CD14-positive monocyte (primary cell): ENCODE measurements around the gene LRRC34. TPM values are rescaled to one million over a fixed set of nuclear protein-coding genes. Genes with fewer than 3 reads are reported as not detected.
A peak's percentile ranks its signal among the peaks of the same experiment; 100 is the strongest.

Experiments used
- DNase-seq, 3 donors: peaks; one replicate each; pipeline ENCODE4 v3.0.0-alpha.2; 2011 to 2022
- H2AFZ ChIP-seq: 2 replicates; pipeline ENCODE4 v1.6.0; 2012; ENCODE audit warnings: mild to moderate bottlenecking, low read depth, low read length, inconsistent platforms; ENCODE audit not compliant: insufficient read depth, poor library complexity, severe bottlenecking
- H3K27ac ChIP-seq, 2 donors: 1 replicate in 1 of 2; 2 replicates in 1 of 2; pipeline ENCODE4 v1.5.1; 2012 to 2013; ENCODE audit warnings: low read length in 2 of 2, control low read depth in 1 of 2, inconsistent platforms in 1 of 2, low read depth in 1 of 2, mild to moderate bottlenecking in 1 of 2
- H3K27me3 ChIP-seq, 2 donors: one replicate each; pipeline versions ENCODE4 v1.6.0 to v1.6.1; 2011 to 2013; ENCODE audit warnings: low read length in 2 of 2; ENCODE audit not compliant: control insufficient read depth in 2 of 2, insufficient read depth in 2 of 2
- H3K36me3 ChIP-seq, 2 donors: replicated peaks in 1 of 2; 1 replicate in 1 of 2; 2 replicates in 1 of 2; pipeline versions ENCODE4 v1.5.1 to v1.6.1; 2012 to 2013; ENCODE audit warnings: low read length in 2 of 2, control low read depth in 1 of 2, inconsistent platforms in 1 of 2, mild to moderate bottlenecking in 1 of 2; ENCODE audit not compliant: insufficient read depth in 2 of 2, control insufficient read depth in 1 of 2
- H3K4me1 ChIP-seq, 2 donors: 1 replicate in 1 of 2; 2 replicates in 1 of 2; pipeline versions ENCODE4 v1.5.1 to v1.6.1; 2012 to 2013; ENCODE audit warnings: low read length in 2 of 2, control low read depth in 1 of 2, inconsistent platforms in 1 of 2, mild to moderate bottlenecking in 1 of 2, moderate library complexity in 1 of 2; ENCODE audit not compliant: insufficient read depth in 2 of 2, control insufficient read depth in 1 of 2
- H3K4me2 ChIP-seq: replicated peaks from 2 replicates; pipeline ENCODE3; 2012; ENCODE audit warnings: low read length, moderate library complexity, mild to moderate bottlenecking; ENCODE audit not compliant: poor library complexity, severe bottlenecking; ENCODE audit errors: extremely low read depth
- H3K4me3 ChIP-seq, 3 experiments: fragments of 200-600 bp in 1 of 3; sonication (generic) in 1 of 3; replicated peaks in 1 of 3; 1 replicate in 2 of 3; 2 replicates in 1 of 3; pipeline ENCODE4 v1.5.1; 2011 to 2013; ENCODE audit warnings: low read length in 3 of 3, mild to moderate bottlenecking in 3 of 3, control low read depth in 2 of 3, low read depth in 2 of 3, inconsistent platforms in 1 of 3, moderate library complexity in 1 of 3
- H3K79me2 ChIP-seq: 2 replicates; pipeline ENCODE4 v1.6.0; 2012; ENCODE audit warnings: mild to moderate bottlenecking, control low read depth, inconsistent platforms, low read length, moderate library complexity; ENCODE audit not compliant: insufficient read depth
- H3K9ac ChIP-seq: 2 replicates; pipeline ENCODE4 v1.6.0; 2017; ENCODE audit warnings: low read length, mild to moderate bottlenecking; ENCODE audit not compliant: insufficient read depth, poor library complexity, severe bottlenecking
- H3K9me3 ChIP-seq, 2 donors: replicated peaks in 1 of 2; 1 replicate in 1 of 2; 2 replicates in 1 of 2; pipeline versions ENCODE4 v1.5.1 to v1.6.1; 2012 to 2013; ENCODE audit warnings: low read length in 2 of 2, control low read depth in 1 of 2; ENCODE audit not compliant: control insufficient read depth in 1 of 2, insufficient read depth in 1 of 2
- H4K20me1 ChIP-seq: 2 replicates; pipeline ENCODE4 v1.6.0; 2012; ENCODE audit warnings: mild to moderate bottlenecking, low read length, control low read depth, moderate library complexity; ENCODE audit not compliant: insufficient read depth
- H3K27ac Mint-ChIP-seq, 7 donors: one replicate each; pipeline ENCODE4 v1.8.0; 2020; ENCODE audit warnings: mild to moderate bottlenecking in 7 of 7, mixed read lengths in 7 of 7, moderate library complexity in 6 of 7, inconsistent platforms in 2 of 7
- H3K27me3 Mint-ChIP-seq, 3 donors: one replicate each; pipeline ENCODE4 v1.8.0; 2021 to 2022; ENCODE audit warnings: low read depth in 3 of 3, mild to moderate bottlenecking in 3 of 3, mixed read lengths in 3 of 3, moderate library complexity in 3 of 3, inconsistent platforms in 1 of 3
- H3K36me3 Mint-ChIP-seq, 2 donors: one replicate each; pipeline ENCODE4 v1.8.0; 2020; ENCODE audit warnings: mixed read lengths in 2 of 2, inconsistent platforms in 1 of 2, mild to moderate bottlenecking in 1 of 2
- H3K4me1 Mint-ChIP-seq: one replicate; pipeline ENCODE4 v1.8.0; 2020; ENCODE audit warnings: mild to moderate bottlenecking, mixed read lengths
- H3K4me3 Mint-ChIP-seq, 2 donors: one replicate each; pipeline ENCODE4 v1.8.0; 2020; ENCODE audit warnings: mild to moderate bottlenecking in 2 of 2, mixed read lengths in 2 of 2, moderate library complexity in 1 of 2
- H3K9me3 Mint-ChIP-seq, 7 donors: one replicate each; pipeline ENCODE4 v1.8.0; 2020 to 2022; ENCODE audit warnings: mixed read lengths in 7 of 7, mild to moderate bottlenecking in 6 of 7, moderate library complexity in 6 of 7, inconsistent platforms in 2 of 7
- CTCF ChIP-seq: fragments of 200-600 bp; IDR thresholded peaks from one replicate; pipeline ENCODE4 v1.8.0; 2022; ENCODE audit warnings: antibody characterized with exemption, mild to moderate bottlenecking
- WGBS: methylation state at CpG from one replicate; pipeline ENCODE4 v1.1.5; 2013; ENCODE audit warnings: missing lambda C conversion rate; ENCODE audit not compliant: insufficient coverage; 5-methylcytosine and 5-hydroxymethylcytosine counted together
- intact Hi-C, 2 donors: fragments of 100-400 bp; cut with micrococcal nuclease; formaldehyde crosslinking; loops; one replicate each; pipeline versions ENCODE4 v1.15.0 to v1.15.1; 2023
- polyA plus RNA-seq, 3 donors: library from polyadenylated mRNA; depleted of rRNA in 1 of 3; unstranded in 2 of 3; stranded (reverse) in 1 of 3; fragments of 300-500 nt in 2 of 3; fragments of >200 nt in 1 of 3; fragmentation: Illumina TruSeq in 2 of 3; gene quantifications; 1 replicate in 2 of 3; 2 replicates in 1 of 3; pipeline ENCODE4 v1.2.3, GENCODE V29; 2012 to 2021

Gene LRRC34
- polyA plus RNA-seq, 3 donors: 0.25 to 0.61 (median 0.43) TPM

GRCh38 chr3:169769287-169770181, 43.2 kb downstream of the LRRC34 start, which contains the start of gene ACTRT3:
TSS of gene ACTRT3 (minus strand) at chr3:169769561. CDS start at chr3:169769520, 41 bp downstream.
- H3K79me2 ChIP-seq: peaks cover 9% of the 10 kb centered on the region
- peaks cover 2 to 3% of the 10 kb centered on the region in 2 donors for H3K36me3 ChIP-seq
- peak; percentile 37 to 61 (median 46) for DNase-seq
- peak within 1 kb of the TSS; percentile 96 for H3K4me2 ChIP-seq
- Mint-ChIP-seq H3K9me3 (peaks cover 0 to 9% (median 1%) of the 10 kb centered on the region in 7 donors), H3K4me3 (peak within 1 kb of the TSS; percentile 83 to 93), H3K36me3 (peaks cover 0 to under 1% of the 10 kb centered on the region in 2 donors), H3K27ac (peak within 1 kb of the TSS in 4 of 7 donors; percentile 30 to 67 (median 55)), H3K4me1 (peaks cover 17% of the 10 kb centered on the region), H3K27me3 (peaks cover 2 to 7% (median 5%) of the 10 kb centered on the region in 3 donors)
- peak within 1 kb of the TSS; percentile 8 to 20 for H3K27ac ChIP-seq
- peak within 1 kb of the TSS; percentile 83 for H2AFZ ChIP-seq
- WGBS: under 1% methylated on average over 46 of the region's 51 CpGs
- no peak for TF ChIP-seq CTCF
- H3K27me3 ChIP-seq: no peaks in the 10 kb centered on the region
- H3K9ac ChIP-seq: peak within 1 kb of the TSS; percentile 52
- H3K9me3 ChIP-seq: no peaks in the 10 kb centered on the region
- no peaks in the 10 kb centered on the region for H4K20me1 ChIP-seq
- peak within 1 kb of the TSS; percentile 58 to 79 (median 64) for H3K4me3 ChIP-seq
- intact Hi-C loops: loop anchor here (5.0 to 10.0 kb wide), 5 partner anchors 95 to 588 kb away; partner anchors contain the start of genes SEC62 (in 2 of the 2), SKIL (in 2 of the 2), GPR160 (in 1 of the 2) and LRRC31 (in 1 of the 2)
- peaks cover 14 to 23% of the 10 kb centered on the region in 2 donors for H3K4me1 ChIP-seq

GRCh38 chr3:169764882-169765612, 47.7 kb downstream of the LRRC34 start, which contains the start of gene TERC:
TSS of gene TERC (minus strand) at chr3:169765060.
- peak within 1 kb of the TSS; percentile 88 to 93 for H3K27ac ChIP-seq
- H3K9me3 ChIP-seq: no peaks in the 10 kb centered on the region
- H3K27ac Mint-ChIP-seq: peak within 1 kb of the TSS; percentile 91 to 99 (median 96)
- peak within 1 kb of the TSS; percentile 90 for H3K9ac ChIP-seq
- H3K79me2 ChIP-seq: no peaks in the 10 kb centered on the region
- 4% methylated on average over 33 of the region's 42 CpGs for WGBS
- intact Hi-C loops: loop anchor here (5.0 to 10.0 kb wide), 4 partner anchors 100 to 272 kb away; partner anchors contain the start of genes SEC62 (in 2 of the 2), GPR160 (in 1 of the 2) and LRRC31 (in 1 of the 2)
- no peak for TF ChIP-seq CTCF
- H3K27me3 Mint-ChIP-seq: peaks cover 2 to 7% (median 5%) of the 10 kb centered on the region in 3 donors
- no peaks in the 10 kb centered on the region for H3K27me3 ChIP-seq
- peaks cover 15% of the 10 kb centered on the region for H3K4me1 Mint-ChIP-seq
- peak within 1 kb of the TSS; percentile 98 to 99 for H3K4me3 Mint-ChIP-seq
- peaks cover 2 to 13% (median 5%) of the 10 kb centered on the region in 7 donors for H3K9me3 Mint-ChIP-seq
- H4K20me1 ChIP-seq: no peaks in the 10 kb centered on the region
- H3K4me3 ChIP-seq: peak within 1 kb of the TSS; percentile 70 to 95 (median 79)
- no peaks in the 10 kb centered on the region for H3K36me3 Mint-ChIP-seq
- H3K4me1 ChIP-seq: peaks cover 12 to 17% of the 10 kb centered on the region in 2 donors
- no peaks in the 10 kb centered on the region for H3K36me3 ChIP-seq
- H2AFZ ChIP-seq: peak within 1 kb of the TSS; percentile 89
- DNase-seq: peak; percentile 80 to 89 (median 81)
- peak within 1 kb of the TSS; percentile 94 for H3K4me2 ChIP-seq
